SKM-1 (cell line): ENCODE results near the gene HNF1A.

Experiments
- DNase-seq: peaks from one replicate; lab custom pipeline; 2025; ENCODE audit not compliant: unreplicated experiment; lab: John Stamatoyannopoulos, UW

HNF1A gene

DNA sequence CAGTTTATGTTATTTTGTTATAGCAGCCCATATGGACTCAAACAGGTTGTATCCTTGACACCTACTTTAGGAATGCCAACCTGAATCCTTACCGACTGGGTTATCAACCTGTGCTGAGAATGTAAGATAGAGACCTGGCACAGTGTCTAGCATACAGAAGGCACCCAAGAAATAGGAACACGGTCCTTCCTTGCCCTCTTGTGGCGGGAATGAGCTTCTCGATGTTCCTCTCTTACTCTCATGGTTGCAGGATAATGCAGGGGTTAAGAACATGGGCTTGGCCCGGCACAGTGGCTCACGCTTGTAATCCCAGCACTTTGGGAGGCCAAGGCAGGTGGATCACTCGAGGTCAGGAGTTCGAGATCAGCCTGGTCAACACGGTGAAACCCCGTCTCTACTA, 31.4 kb downstream of the HNF1A start:
- DNase-seq, result no peak

DNA sequence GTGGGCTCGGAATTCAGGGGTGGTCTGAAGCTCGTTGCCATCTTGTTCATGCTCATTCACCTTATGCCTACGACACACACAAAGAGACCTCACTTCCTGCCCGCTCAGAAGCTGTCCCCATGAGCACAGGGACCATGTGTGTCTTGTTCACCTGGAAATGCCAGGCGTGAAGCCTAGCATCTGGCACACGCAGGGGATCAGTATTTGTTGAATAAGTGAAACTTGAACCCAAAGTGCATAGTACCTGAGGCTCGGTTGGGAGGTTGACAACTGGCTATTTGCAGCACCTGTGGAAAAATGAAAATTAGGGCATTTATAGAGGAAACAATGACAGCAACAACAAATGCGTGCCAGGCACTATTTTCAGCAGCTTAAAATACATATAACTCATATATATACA, 32.5 kb downstream of the HNF1A start:
- DNase-seq, result no peak

DNA sequence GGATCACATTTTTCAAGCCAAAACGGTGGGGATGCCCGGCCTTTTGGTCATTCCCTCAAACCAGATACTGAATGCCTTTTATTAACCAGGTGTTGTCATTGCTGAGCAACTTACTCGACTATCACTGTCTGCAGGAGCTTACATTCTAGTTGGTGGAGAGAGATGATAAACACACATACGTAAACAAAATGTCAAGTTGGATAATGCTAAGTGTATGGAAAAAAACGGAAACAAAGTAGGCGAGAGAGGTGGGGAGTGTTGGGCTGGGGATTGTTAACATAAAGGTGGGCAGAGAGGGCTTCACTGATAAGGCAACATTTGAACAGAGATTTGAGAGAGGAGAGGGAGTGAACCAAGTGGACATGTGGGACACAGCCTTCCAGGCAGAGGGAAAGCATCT, 33.5 kb downstream of the HNF1A start:
- DNase-seq, result no peak

DNA sequence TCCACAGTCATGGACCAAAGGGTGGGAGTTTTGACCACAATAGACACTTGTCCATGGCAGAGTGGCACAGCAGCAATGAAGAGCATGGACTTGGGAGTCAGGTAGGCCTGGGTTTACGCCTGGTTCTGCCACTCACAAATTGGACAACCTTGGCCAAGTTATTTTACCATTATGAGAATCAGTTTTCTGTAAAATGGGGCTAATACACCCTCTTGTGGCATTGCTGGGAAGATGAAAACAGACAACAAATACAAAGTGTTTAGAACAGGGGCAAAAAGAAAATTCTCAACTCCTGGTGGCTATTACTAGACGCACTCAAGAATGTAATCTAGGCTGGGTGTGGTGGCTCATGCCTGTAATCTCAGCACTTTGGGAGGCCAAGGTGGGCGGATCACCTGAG, 35.4 kb downstream of the HNF1A start:
- DNase-seq, result no peak

DNA sequence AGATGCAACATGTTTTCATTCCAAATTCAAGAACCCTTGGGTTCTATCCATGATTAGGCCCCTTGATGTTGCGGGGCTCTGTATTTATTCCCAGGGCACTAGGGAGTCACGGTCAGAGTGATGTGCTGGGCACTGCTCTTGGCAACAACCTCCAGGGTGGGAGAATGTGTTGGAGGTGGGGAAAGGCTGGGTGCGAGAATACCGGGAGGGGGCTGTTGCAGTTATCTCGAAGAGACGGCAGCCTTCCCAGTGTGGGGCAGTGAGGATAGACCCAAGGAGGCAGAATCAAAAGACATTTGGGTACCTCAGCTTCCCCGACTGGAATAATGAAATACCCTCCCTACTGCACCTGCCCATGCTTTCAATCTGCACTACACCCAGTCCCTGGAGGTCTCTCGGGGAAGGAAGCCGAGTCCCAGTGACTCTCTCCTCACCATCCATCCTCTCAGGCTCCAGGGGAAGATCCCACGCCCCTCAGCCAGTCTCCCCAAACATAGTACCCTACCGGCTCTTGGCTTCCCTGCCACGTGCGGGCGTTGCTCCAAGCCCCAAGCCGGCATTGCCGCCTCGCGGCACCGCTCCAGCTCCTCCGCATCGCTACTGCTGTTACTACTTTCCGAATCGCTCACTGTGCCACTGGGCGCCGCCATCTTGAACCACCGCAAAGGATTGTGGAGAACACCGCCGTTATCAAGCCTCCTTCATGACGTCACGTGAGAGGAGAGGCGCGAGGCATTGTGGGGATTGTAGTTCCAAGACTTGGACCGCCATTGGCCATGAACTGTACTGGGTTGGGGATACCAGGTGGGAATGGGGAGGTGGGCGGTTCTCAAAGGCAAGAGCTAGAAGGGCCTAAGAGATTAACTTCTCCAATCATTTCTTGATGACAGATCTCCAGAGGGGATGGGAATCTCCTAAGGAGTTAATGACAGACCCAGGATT, 37.8 kb downstream of the HNF1A start, which contains the start of gene C12orf43:
C12orf43 (minus strand) TSS at position 663 of the 942 bp plus-strand sequence; CDS start at position 650, 13 bp downstream.
- DNase-seq, result peak; percentile 42

DNA sequence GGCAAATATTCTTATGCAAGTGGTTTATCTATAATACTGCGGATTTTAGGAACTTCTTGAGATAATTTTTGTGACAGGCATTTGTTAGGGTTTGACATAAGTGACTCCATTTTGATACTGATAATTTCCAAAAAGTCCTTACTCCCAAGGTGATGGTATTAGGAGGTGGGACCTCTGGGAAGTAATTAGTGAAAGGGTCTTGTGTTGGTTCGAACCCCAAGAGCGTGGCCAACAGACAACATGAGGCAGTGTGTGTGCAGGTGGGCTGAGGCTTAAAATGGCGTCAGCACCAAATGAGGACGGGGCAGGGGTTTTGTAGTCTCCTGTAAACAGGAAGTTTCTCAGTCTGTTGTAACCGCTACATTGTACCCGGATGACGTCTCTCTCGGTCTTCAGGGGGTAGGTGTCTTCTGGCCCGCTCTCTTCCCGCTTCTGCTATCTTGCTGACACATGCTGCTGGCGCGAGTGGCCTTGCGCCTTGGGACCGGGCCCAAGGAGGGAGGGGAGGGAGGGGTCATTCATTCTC, 39.7 kb downstream of the HNF1A start:
- DNase-seq, result no peak

DNA sequence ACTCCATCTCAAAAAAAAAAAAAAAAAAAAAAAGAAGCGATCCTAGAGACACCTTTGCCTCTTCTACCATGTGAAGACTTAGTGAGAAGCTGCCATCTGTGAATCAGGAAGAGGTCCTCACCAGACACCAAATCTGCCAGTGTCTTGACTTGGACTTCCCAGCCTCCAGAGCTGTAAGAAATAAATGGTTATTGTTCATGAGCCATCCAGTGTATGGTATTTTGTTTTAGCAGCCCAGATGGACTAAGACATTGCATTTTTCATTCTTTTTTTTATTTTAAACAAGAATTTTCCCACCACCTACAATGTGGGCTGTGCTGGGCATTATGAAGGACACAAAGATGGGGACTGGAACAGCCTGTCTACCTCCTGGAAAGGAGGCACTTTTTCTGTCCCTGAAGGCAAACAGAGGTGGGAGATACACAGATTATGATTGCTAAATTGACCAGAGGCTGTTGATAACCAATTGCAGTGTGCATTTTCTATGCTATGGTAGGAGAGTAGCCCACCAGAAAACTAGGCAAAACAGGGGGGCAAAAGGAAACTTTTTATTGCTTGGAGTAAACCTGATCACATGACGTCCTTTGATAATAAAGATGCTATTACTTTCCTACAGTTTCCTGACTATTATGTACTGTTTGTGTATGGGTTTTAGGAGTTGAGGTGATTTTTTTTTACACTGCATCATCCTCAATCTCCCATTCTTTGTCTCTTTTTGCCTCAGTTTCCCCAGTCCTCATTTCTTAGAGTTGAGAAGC, 40.7 kb downstream of the HNF1A start:
- DNase-seq, result no peak

DNA sequence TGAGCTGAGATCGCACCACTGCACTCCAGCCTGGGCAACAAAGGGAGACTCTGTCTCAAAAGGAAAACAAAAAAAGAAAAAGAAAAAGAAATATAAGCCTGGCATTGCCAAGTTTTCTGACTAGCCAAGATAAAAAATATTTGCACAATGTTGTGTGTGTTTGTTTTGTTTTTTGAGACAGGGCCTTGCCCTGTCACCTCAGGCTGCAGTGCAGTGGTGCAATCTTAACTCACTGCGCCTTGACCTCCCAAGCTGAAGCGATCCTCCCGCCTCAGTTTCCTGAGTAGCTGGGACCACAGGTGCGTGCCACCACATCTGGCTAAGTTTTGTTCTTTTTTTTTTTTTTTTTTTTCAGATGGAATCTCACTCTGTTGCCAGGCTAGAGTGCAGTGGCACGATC, 43.4 kb downstream of the HNF1A start:
- no peak for DNase-seq

DNA sequence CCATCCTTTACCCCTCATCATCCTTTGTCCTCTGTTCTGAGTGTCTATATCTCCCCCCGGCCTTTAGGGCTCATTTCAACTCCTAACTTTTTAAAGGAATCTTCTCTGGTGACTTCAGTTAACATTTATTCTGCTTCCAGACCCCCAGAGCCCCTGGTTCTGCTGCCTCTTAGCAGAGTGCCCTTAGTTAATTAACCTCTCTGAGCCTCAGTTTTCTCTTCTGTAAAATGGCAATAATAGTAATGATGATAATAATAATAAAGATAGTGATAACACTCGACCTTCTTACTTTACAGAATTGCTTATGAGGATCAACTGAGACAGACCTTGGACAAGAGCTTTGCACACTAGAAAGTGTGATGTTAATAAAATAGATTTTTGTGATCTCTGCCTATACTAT, 44.4 kb downstream of the HNF1A start:
- DNase-seq, result no peak

DNA sequence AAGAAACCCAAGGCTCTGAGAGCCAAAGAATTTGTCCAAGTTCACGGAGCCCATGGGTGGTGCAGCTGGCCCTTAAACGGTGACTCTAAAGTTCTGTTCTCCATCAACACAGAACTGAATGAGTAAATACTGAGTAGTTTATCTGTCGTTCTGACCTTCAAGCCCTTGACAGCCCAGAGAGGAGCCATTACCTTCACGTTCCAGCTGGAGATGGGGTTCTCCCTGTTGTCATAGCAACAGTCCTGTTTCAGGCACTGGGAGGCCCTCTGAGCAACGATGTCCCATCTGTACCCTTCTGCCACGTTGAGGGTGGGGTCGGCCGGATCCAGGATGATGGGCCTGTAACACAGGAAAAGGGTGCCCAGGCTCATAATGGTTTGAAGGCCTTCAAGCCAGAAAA, 45.5 kb downstream of the HNF1A start:
- no peak for DNase-seq

DNA sequence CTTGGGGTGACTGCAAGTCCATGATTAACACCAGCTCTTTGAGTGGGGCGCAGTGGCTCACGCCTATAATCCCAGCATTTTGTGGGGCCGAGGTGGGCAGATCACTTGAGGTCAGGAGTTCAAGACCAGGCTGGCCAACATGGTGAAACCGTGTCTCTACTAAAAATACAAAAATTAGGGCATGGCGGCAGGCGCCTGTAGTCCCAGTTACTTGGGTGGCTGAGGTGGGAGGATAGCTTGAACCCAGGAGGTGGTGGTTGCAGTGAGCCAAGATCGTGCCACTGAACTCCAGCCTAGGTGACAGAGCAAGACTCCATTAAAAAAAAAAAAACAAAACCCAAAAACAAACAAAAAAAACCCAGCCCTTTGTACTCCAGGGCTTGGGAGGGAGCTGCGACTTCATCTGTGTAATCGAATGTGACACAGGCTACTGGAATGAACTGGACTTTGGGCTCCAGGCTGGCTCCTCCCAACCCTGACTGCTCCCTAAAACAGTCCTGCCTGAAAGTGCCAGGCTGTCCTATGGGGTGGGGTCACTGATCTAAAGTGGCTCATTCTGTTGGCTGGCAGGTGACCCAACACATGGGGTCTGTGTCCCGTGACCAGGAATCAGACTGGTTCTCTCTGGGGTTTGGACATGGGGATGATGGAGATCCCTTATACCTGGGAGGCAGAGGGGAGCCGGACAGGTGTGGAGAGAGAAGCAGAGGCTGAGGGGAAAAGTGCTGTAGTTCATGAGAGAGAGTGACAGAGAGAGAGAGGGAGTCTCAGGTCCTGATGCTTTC, 47.3 kb downstream of the HNF1A start:
- DNase-seq, result no peak

DNA sequence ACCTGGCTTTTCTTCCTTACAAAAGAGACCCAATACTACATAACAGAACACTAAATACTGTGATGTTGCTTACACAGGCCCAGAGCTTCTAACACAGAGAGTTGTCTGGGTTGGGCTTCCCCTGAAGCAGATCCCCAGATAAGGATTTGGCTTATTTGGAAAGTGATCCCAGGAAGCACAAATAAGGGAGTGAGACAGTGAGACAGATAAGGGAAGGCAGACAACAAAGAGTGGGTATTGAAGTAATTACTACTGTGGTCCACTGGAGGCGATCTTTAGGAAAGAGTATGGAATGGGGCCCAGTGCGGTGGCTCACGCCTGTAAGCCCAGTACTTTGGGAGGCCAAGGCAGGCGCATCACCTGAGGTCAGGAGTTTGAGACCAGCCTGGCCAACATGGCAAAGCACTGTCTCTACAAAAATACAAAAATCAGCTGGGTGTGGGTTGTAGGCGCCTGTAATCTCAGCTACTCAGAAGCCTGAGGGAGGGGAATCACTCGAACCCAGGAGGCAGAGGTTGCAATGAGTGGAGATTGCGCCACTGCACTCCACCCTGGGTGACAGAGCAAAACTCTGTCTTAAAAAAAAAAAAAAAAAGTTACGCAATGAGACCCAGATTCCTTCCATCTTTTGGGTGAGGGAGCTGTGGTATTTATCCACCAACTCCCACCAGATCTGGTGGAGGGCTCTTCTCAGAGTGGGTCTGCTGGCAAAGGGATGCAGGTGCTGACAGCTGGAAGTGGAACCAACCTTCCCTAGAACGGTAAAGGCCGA, 48.1 kb downstream of the HNF1A start:
- no peak for DNase-seq

DNA sequence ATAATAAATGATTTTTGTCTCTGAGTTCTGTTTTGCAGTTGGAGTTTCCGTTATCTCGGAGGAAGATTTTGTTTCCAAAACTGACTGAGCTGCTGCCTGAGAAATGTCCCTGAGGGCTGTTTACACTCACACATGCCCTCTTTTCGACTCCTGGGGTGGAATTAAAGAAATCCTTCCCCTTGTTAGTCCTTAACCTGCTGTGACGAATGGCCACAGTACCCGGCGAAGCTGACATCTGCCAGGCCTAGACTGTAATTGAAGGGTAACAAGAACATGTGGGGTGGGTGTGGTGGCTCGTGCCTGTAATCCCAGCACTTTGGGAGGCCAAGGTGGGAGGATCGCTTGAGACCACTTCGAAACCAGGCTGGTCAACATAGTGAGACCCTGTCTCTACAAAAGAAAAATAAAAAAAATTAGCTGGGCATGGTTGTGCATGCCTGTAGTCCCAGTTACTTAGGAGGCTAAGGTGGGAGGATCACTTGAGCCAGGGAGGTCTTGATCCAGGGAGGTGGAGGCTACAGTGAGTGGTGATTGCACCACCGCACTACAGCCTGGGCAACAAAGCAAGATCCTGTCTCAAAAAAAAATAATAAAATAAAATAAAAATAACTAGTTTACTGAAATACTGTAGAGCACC, 52.4 kb downstream of the HNF1A start:
- no peak for DNase-seq

DNA sequence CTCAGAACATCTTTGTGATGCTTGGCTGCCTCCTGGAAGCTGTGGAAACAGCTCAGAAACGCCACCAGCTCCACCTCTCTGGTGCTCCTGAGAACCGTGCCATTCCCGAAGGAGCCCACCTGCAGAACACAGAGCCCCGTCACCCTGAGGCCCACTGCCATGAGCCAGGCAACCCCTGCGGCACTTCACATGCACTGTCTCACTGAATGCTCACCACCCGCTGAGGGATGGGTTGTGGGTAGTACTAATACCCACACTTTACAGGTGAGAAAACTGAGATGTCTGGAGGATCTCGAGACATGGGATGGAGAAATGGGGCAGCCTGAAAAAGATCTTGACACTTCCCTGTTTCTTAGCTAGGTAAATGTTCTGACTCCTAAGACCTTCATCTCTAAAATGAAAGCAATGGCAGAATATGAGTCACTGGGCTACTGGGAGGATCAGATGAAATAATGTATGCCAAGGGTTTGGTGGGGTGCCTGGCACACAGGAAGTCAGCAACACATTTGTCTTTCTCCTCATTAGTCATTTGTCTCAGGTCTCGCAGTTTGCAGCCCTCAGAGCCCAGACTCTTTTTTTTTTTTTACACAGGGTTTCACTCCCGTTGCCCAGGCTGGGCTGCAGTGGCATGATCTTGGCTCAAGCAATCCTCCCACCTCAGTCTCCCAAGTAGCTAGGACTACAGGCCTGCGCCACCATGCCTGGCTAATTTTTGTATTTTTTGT, 55.4 kb downstream of the HNF1A start:
- no peak for DNase-seq

DNA sequence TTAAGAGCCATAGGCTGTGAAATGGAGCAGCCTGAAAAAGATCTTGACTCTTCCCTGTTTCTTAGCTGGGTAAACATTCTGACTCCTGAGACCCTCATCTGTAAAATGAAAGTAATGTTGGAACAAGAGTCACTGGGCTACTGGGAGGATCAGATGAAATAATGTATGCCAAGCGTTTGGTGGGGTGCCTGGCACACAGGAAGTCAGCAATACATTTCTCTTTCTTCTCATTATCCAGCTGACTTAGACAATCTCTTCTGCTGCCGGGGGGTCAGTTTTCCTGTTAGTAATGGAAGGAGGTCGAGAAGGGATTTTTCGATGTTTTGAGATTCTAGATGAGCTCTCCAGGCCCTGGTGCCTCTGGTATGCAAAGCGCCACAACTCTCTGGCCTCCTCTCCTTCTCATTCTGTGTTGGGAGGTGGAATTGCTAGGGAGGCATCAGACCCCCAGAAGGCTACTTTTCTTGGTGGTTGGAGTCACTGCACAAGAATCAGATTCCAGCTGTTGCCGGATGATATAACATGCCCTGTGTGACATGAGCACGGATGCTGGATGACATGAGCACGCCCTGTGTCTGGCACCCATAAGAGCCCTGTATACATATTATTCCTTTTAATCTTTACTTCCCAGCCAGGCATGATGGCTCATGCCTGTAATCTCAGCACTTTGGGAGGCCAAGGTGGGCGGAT, 56.4 kb downstream of the HNF1A start:
- DNase-seq, result no peak

DNA sequence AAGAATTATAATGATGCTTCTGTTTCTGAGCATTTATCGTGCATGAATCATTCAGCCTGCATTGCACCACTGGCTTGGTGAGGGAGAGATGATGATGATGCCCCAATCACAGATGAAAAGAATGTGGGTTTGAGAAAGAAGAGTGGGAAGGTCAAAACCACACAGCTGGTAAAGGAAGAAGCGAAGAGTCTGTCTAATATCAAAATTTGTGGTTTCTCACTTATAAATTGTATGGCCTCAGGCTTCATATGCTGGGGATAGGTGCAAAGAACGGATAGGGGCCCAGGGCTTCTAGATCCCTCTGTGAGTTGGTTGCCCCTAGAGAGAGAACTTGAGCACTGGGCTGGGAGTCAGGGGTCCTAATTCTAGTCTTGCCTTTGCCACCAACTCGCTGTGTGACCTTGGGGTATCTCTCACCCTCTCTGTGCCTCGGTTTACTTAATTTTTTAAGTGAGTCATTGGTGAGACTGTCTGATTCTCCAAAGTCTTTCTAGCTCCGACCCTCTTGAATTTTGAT, 58.5 kb downstream of the HNF1A start:
- no peak for DNase-seq

DNA sequence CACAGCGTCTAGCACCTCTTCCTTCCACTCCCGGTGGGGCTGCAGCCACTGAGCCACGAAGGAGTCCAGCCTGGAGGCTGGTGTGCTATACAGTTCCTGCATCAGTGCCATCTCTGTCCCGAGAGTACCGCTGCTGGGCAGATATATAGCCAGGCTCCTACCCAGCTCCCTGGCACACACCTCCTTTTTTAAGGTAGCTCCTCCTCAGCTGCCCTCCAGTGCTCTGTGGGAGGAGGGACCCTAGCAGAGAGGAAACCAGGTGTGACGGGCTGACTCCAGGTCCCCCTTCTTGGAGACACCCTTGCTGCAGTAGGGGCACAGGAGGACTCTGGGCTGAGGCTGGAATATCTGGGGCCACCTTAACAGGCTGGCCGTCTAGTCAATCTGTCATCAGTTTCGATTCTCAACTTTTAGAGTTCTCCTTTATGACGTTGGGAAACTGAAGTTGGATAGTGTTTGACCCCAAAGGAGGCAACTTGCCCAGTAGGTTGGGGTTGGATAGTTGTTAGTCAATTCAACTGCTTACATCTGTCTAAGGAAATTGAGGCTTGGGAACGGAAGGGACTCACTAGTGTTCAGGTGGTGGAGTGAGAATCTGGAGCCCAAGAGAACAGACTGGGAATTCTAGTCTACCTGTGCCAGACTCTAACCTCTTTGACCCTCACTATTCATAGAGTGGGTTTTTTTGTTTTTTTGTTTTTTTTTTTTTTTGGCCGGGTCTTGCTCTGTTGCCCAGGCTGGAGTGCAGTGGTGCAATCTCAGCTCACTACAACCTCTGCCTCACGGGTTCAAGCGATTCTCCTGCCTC, 60.7 kb downstream of the HNF1A start, which contains the start of gene OASL:
OASL (minus strand) TSS at position 386 of the 808 bp plus-strand sequence; CDS start at position 111, 275 bp downstream.
- no peak for DNase-seq
